ENCODE results near the gene DENND1A.
"Not testable (repeated sequence)": the region's sequence is repeated elsewhere in the genome, so short reads cannot be mapped to it uniquely, and the experiment has no call there.

DENND1A gene

DNA sequence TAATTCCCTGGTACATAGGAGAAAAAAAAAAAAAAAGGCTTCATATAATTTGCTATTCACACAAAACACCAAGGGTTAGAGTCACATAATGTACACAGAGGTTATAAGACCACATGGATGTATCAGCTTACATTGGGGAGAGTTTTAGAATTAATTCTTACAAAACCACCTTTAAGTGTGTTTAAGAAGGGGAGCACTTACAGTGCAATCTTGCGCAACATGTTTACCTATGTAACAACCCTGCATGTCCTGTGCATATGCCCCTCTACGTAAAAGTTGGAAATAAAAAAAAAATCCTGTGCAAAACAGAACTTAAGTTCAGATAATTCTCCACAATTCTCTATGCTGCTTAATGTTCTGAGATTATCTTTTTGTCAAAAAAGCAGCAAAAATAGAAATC lies 190.0 kb downstream of the DENND1A start:
- Mint-ChIP-seq H3K27me3 (no peaks in the 10 kb centered on the region), H3K27ac (no peak overlapping the region), H3K36me3 (ENCODE audit: low read depth) (peaks cover 7% of the 10 kb centered on the region), H3K4me3 (no peak overlapping the region), H3K9me3 (no peaks in the 10 kb centered on the region), H3K4me1 (ENCODE audit: low read depth) (peaks cover 26% of the 10 kb centered on the region)
- intact Hi-C loops (cut with micrococcal nuclease): no loop called here

DNA sequence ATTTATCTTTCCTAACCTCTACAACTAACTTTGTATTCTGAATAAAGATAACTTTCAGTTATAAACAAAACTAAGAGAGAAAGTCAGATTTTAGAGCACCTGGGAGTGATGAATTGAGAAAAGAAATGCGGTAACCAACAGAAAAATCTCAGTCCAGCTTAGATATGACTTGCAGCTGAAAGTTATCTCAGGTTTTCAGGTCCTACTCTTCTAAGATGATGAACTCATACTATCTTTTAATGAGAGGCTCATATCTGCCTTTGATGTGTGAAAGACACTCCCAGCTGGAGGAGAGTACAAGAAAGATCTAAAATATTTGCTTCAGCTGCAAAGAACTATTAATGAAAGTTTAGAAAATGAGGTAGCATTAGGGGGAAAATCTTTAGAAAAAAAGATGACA lies 190.5 kb downstream of the DENND1A start:
- H3K27ac Mint-ChIP-seq: no peak overlapping the region
- no peak overlapping the region for H3K4me3 Mint-ChIP-seq
- H3K9me3 Mint-ChIP-seq: no peaks in the 10 kb centered on the region
- H3K36me3 Mint-ChIP-seq (ENCODE audit: low read depth): peaks cover 7% of the 10 kb centered on the region
- peaks cover 29% of the 10 kb centered on the region for H3K4me1 Mint-ChIP-seq (ENCODE audit: low read depth)
- H3K27me3 Mint-ChIP-seq: no peaks in the 10 kb centered on the region
- intact Hi-C loops (cut with micrococcal nuclease): no loop called here

DNA sequence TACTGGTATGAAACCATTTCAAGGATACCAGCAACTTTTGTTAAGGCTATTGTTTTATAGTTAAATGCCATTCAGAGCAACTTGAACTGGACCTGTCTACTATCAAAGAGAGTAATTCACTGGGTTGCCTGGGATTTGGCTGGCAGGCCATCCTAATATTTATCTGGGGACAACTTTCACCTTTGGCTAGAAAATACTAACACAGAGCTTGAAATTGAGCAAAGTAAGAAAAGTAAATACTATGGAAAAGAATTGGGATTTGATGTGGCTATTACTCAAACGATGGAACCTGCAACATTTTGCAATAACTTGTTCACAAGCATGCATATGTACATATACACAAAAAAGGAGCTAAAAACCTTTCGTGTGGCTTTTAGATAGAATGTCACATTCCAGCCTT lies 191.3 kb downstream of the DENND1A start:
- peaks cover 7% of the 10 kb centered on the region for H3K36me3 Mint-ChIP-seq (ENCODE audit: low read depth)
- H3K27me3 Mint-ChIP-seq: no peaks in the 10 kb centered on the region
- H3K4me3 Mint-ChIP-seq: no peak overlapping the region
- peaks cover 37% of the 10 kb centered on the region for H3K4me1 Mint-ChIP-seq (ENCODE audit: low read depth)
- H3K9me3 Mint-ChIP-seq: no peaks in the 10 kb centered on the region
- no peak overlapping the region for H3K27ac Mint-ChIP-seq
- intact Hi-C loops (cut with micrococcal nuclease): no loop called here

DNA sequence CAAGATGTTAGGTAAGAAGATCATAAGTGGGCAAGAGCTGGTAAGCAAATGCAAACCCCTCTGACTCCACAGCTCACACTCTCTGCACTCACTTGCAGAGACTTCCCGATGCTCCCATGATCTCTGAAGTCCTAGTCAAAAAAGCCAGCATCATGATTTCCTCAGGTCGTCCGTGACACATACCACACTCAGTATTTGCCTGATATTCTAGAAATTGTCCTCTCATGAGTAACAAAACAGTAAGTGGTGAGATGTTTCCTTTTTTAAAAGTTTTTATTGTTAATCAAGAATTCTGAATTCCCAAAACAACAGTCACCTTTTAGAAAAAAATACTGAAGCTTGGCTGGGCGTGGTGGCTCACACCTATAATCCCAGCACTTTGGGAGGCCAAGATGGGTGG lies 194.6 kb downstream of the DENND1A start:
- H3K27ac Mint-ChIP-seq: no peak overlapping the region
- H3K9me3 Mint-ChIP-seq: no peaks in the 10 kb centered on the region
- no peaks in the 10 kb centered on the region for H3K27me3 Mint-ChIP-seq
- H3K4me1 Mint-ChIP-seq (ENCODE audit: low read depth): peaks cover 22% of the 10 kb centered on the region
- H3K36me3 Mint-ChIP-seq (ENCODE audit: low read depth): peaks cover 19% of the 10 kb centered on the region
- intact Hi-C loops (cut with micrococcal nuclease): no loop called here
- H3K4me3 Mint-ChIP-seq: no peak overlapping the region

DNA sequence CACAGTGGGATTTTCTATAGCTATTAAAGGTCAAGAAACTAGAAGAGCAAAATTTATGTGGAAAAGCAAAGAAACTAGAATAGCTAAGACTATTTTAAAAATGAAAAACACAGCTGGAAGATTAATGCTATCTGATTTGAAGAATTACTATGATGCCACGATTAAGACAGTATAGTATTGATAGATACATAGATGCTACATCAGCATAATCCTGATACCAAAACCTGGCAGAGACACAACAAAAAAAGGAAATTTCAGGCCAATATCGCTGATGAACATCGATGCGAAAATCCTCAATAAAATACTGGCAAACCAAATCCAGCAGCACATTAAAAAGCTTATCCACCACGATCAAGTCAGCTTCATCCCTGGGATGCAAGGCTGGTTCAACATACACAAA lies 201.4 kb downstream of the DENND1A start:
- H3K4me3 Mint-ChIP-seq; intact Hi-C loops (cut with micrococcal nuclease); H3K27ac Mint-ChIP-seq; H3K9me3 Mint-ChIP-seq; H3K27me3 Mint-ChIP-seq: not testable (repeated sequence)
- Mint-ChIP-seq H3K4me1 (ENCODE audit: low read depth) (peaks cover 27% of the 10 kb centered on the region), H3K36me3 (ENCODE audit: low read depth) (peaks cover 22% of the 10 kb centered on the region)

DNA sequence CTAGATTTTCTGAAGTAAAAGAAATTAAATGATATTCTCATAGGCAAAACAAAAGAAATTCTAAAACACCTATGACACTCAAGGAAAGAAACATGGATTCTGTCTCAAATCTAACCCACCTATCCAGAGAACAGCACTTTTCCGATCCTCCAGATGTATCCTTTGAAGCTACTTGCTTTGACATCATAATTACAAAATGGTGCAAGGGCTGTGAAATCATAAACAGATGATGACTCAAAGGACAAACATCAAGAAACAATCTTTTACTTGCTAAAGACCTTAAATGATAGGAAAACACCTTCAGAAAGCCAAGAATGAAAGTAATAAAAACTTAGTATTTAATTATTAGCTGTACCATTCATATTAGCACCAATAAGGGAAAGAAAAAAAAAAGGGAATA lies 202.6 kb downstream of the DENND1A start:
- Mint-ChIP-seq H3K4me3 (no peak overlapping the region), H3K27me3 (no peaks in the 10 kb centered on the region), H3K27ac (no peak overlapping the region), H3K36me3 (ENCODE audit: low read depth) (peaks cover 32% of the 10 kb centered on the region), H3K4me1 (ENCODE audit: low read depth) (peaks cover 24% of the 10 kb centered on the region), H3K9me3 (peaks cover 9% of the 10 kb centered on the region)
- intact Hi-C loops (cut with micrococcal nuclease): no loop called here

DNA sequence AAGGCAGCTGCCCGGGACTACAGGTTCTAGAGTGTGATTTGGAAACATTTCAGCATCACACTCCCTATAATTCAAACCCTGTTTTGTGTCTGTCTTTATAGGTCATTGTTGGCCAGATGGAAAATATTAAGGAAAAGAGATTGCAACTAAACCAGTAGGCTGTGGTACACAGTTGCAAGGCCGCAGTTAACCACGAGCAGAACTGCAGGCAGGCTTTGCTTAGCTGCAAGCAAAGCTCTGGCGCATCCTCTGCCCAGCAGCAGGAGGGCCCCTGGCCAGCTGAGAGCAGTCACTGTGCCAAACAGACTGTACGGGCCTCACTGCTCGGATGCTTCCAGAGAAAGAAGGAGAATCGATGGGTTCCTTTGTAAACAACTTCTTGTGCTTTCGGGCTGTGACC lies 204.5 kb downstream of the DENND1A start:
- no peaks in the 10 kb centered on the region for H3K27me3 Mint-ChIP-seq
- intact Hi-C loops (cut with micrococcal nuclease): no loop called here
- H3K4me3 Mint-ChIP-seq: no peak overlapping the region
- H3K4me1 Mint-ChIP-seq (ENCODE audit: low read depth): peaks cover 27% of the 10 kb centered on the region
- H3K27ac Mint-ChIP-seq: no peak overlapping the region
- peaks cover 20% of the 10 kb centered on the region for H3K9me3 Mint-ChIP-seq
- H3K36me3 Mint-ChIP-seq (ENCODE audit: low read depth): peaks cover 37% of the 10 kb centered on the region

DNA sequence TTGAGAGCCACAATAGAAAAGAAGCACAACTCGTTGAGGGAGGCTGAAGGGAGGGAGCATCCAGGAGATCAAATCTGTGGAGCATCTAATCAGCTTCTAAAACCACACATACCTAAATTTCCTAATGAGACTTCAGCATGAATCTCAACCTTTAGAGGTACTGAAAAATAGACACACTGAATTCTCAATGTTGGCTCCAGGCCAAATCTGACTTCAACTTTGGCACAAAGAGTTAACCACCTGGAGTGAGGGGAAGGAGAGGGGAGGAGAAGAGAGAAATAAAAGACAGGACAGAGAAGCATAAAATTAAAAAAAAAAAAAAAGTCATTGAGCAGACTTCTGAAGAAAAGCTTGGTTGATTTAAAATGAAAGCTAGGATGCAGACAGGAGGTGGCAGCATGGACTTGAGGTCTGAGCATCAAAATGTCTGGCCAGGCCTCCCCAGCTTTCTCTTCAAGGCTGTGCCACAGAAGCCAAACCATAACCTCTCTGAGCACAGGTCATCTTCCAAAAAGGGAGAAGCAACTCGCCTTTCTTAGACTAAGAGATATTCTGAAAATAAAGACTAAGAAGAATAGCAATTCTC lies 205.6 kb downstream of the DENND1A start:
- Mint-ChIP-seq H3K27me3 (no peaks in the 10 kb centered on the region), H3K4me1 (ENCODE audit: low read depth) (peaks cover 19% of the 10 kb centered on the region), H3K27ac (no peak overlapping the region), H3K9me3 (peaks cover 20% of the 10 kb centered on the region), H3K4me3 (no peak overlapping the region), H3K36me3 (ENCODE audit: low read depth) (peaks cover 37% of the 10 kb centered on the region)
- intact Hi-C loops (cut with micrococcal nuclease): no loop called here

DNA sequence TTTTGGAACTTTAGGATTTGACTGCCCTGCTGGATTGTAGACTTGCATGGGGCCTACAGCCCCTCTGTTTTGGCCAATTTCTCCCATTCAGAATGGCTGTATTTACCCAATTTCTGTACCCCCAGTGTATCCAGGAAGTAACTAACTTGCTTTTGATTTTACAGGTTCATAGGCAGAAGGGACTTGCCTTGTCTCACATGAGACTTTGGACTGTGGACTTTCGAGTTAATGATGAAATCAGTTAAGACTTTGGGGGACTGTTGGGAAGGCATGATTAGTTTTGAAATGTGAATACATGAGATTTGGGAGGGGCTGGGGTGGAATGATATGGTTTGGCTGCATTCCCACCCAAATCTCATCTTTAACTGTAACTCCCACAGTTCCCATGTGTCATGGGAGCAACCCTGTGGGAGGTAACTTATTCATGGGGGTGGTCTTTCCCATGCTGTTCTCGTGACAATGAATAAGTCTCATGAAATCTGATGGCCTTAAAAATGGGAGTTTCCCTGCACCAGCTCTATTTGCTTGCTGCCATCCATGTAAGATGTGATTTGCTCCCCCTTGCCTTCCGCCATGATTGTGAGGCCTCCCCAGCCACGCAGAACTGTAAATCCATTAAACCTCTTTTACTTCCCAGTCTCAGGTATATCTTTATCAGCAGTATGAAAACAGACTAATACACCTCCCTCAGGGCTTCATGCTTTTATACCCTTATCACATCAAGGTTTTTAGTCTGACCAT lies 206.6 kb downstream of the DENND1A start:
- Mint-ChIP-seq H3K27me3 (no peaks in the 10 kb centered on the region), H3K4me1 (ENCODE audit: low read depth) (peaks cover 12% of the 10 kb centered on the region), H3K36me3 (ENCODE audit: low read depth) (peaks cover 41% of the 10 kb centered on the region), H3K27ac (no peak overlapping the region), H3K4me3 (no peak overlapping the region), H3K9me3 (peaks cover 20% of the 10 kb centered on the region)
- intact Hi-C loops (cut with micrococcal nuclease): no loop called here

DNA sequence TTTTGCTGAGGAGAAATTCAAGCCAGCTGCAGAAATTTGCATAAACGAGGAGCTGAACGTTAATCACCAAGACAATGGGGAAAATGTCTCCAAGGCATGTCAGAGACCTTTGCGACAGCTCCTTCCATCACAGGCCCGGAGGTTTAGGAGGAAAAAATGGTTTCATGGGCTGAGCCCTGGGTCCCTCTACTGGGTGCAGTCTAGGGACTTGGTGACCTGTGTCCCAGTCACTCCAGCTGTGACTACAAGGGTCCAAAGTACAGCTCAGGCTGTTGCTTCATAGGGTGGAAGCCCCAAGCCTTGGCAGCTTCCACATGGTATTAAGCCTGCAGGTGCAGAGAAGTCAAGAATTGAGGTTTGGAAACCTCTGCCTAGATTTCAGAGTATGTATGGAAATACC lies 207.5 kb downstream of the DENND1A start:
- H3K9me3 Mint-ChIP-seq: peaks cover 20% of the 10 kb centered on the region
- intact Hi-C loops (cut with micrococcal nuclease): no loop called here
- no peaks in the 10 kb centered on the region for H3K27me3 Mint-ChIP-seq
- H3K4me1 Mint-ChIP-seq (ENCODE audit: low read depth): peaks cover 19% of the 10 kb centered on the region
- H3K4me3 Mint-ChIP-seq: no peak overlapping the region
- no peak overlapping the region for H3K27ac Mint-ChIP-seq
- peaks cover 41% of the 10 kb centered on the region for H3K36me3 Mint-ChIP-seq (ENCODE audit: low read depth)

DNA sequence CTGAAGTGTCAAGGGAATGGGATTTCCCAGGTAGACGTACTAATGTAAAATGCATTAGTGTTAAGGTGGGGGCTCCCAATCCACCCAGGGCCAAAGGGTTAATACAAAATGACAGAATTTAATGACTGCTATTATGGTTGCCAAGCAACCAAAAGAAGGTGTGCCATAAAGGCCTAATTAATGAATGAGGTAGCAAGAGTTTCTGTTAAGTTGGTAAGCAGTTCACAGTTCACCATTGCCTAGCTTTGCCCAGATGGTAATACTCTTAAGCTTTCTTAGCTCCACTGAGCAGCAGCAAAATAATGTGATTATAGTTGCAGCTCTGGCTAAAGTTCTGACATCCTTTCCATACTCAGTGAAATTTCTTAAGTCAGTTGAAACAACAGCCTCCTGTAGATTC lies 211.7 kb downstream of the DENND1A start:
- no peaks in the 10 kb centered on the region for H3K27me3 Mint-ChIP-seq
- H3K4me3 Mint-ChIP-seq: no peak overlapping the region
- H3K4me1 Mint-ChIP-seq (ENCODE audit: low read depth): peaks cover 14% of the 10 kb centered on the region
- no peak overlapping the region for H3K27ac Mint-ChIP-seq
- peaks cover 28% of the 10 kb centered on the region for H3K36me3 Mint-ChIP-seq (ENCODE audit: low read depth)
- intact Hi-C loops (cut with micrococcal nuclease): no loop called here
- H3K9me3 Mint-ChIP-seq: peaks cover 11% of the 10 kb centered on the region

DNA sequence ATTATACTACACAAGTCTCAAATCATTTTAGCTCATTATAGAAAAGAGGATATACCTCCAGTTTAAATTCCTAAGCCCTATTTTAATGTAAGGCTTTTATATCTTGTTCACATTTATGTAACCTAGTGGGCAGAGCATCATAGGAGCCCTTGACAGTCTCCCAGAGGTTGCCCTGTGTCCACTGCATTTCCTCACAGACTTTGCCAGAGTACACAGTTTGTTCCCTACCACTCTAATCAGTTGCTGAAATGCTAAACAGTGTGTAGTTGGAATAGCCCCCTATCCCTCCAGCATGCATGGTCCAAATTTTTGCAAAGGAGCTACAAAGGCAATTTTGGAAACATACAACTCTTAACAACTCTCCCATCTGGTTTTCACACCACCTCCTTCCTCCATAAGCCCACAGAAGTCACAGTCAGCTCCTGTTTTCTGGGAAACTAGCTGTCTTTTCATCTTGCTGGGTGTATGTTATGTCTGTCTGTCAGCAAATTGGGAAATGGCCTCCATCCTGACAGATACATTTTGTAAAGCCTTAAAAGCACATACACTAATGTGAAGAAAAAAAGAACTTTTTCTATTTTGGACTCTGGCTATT lies 212.2 kb downstream of the DENND1A start:
- Mint-ChIP-seq H3K4me1 (ENCODE audit: low read depth) (peaks cover 14% of the 10 kb centered on the region), H3K9me3 (peaks cover 11% of the 10 kb centered on the region), H3K27me3 (no peaks in the 10 kb centered on the region), H3K36me3 (ENCODE audit: low read depth) (peaks cover 23% of the 10 kb centered on the region), H3K27ac (peak overlapping the region; percentile 32), H3K4me3 (no peak overlapping the region)
- intact Hi-C loops (cut with micrococcal nuclease): no loop called here

DNA sequence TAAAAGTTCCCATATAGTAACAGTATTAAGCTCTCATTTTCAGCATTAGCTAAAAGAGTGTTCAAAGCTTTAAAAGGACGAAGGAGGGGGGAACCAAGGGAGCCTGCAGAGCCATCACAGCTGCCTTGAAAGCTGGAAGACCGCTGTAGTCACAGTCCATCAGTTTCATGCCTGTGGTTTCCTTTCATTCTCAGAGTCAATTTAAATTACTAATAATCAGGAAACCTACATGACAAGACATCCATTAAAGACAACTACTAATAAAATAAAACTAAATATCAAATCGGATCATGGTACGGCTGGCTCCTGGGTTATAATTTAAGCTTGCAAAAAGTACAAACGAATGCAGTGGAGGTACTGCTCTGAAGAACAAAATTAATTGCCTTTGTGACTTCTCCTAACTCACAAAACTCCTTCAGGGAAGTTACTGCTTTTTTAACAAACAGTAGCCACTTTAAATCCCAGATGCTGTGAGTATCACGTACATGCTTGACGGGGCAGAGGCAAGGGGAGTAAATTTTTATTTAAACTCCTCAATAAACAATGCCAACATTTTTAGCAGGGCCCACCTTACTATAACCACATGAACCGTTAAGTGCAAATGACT lies 213.5 kb downstream of the DENND1A start:
- peaks cover 13% of the 10 kb centered on the region for H3K4me1 Mint-ChIP-seq (ENCODE audit: low read depth)
- no peak overlapping the region for H3K4me3 Mint-ChIP-seq
- H3K9me3 Mint-ChIP-seq: peaks cover 3% of the 10 kb centered on the region
- H3K27ac Mint-ChIP-seq: no peak overlapping the region
- H3K36me3 Mint-ChIP-seq (ENCODE audit: low read depth): peaks cover 11% of the 10 kb centered on the region
- intact Hi-C loops (cut with micrococcal nuclease): no loop called here
- no peaks in the 10 kb centered on the region for H3K27me3 Mint-ChIP-seq

DNA sequence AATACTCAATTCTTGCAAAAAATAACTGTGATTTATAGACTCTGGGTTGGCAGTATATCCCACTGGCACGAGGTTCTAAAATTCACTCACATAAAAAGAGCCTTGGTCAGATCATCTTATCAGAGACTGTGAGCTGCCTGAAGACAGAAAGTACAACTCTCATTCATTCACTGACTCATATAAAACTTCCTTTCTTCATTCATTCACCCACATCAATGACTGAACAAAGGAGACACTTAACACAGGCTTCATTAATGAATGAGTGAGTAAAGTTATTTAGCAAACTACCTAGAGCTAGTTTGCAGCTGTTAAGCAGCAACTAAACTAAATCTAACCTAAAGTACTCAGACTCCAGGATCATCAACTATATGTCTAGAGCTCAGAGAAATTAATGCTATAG lies 214.7 kb downstream of the DENND1A start:
- no peaks in the 10 kb centered on the region for H3K27me3 Mint-ChIP-seq
- H3K36me3 Mint-ChIP-seq (ENCODE audit: low read depth): peaks cover 5% of the 10 kb centered on the region
- peaks cover 7% of the 10 kb centered on the region for H3K4me1 Mint-ChIP-seq (ENCODE audit: low read depth)
- intact Hi-C loops (cut with micrococcal nuclease): no loop called here
- H3K9me3 Mint-ChIP-seq: no peaks in the 10 kb centered on the region
- H3K27ac Mint-ChIP-seq: no peak overlapping the region
- no peak overlapping the region for H3K4me3 Mint-ChIP-seq

Data from dendritic cell treated with granulocyte-macrophage colony-stimulating factor and Interleukin-4, amounts not matched to agents 40 ng/mL and 50 ng/mL, for 4 days (primary cell).